K562 (cell line): Measurements from ENCODE around the gene CPTP. TPM values are rescaled to one million over a fixed set of nuclear protein-coding genes. Genes with fewer than 3 reads are reported as not detected.
A peak's percentile ranks its signal among the peaks of the same experiment; 100 is the strongest.

Experiments used
- ATAC-seq: fragments of 200-7000 bp; cut with Tn5 transposase; 3 replicates; pipeline ENCODE4 v1.9.1; 2020; ENCODE audit warnings: moderate library complexity
- BruUV-seq: library from RNA; stranded (reverse); fragments of 400-500 nt; replicated peaks from 2 replicates; lab custom pipeline; 2021; lab: Mats Ljungman, UMichigan
- CTCF ChIA-PET: fragments of 300-600 bp; formaldehyde crosslinking; extraction: SDS; loops from one replicate; lab custom pipeline; 2021; ENCODE audit warnings: low intra/inter-chr PET ratio; lab: Yijun Ruan, JAX
- POLR2A ChIA-PET: fragments of 300-600, 350-650 bp; sonication (Branson Sonifier 250); formaldehyde crosslinking; extraction: SDS; loops from one replicate; lab custom pipeline; 2021; ENCODE audit warnings: antibody characterized with exemption, inconsistent platforms; lab: Yijun Ruan, JAX
- DNase-seq, 4 experiments: peaks; one replicate each; pipeline versions ENCODE4 v3.0.0 to v3.0.0-alpha.2; 2011 to 2018; ENCODE audit warnings: low spot score in 3 of 4, mixed read lengths in 3 of 4; ENCODE audit errors: extremely low read depth in 1 of 4
- FAIRE-seq: peaks from 2 replicates; lab custom pipeline; 2011; peaks lifted over from hg19 to GRCh38; lab: Jason Lieb, UNC
- H2AFZ ChIP-seq: 2 replicates; pipeline ENCODE4 v1.6.0; 2011; ENCODE audit warnings: low read depth, low read length, control low read depth, inconsistent platforms
- H3K27ac ChIP-seq: fragments of 200-600 bp; 3 replicates; pipeline ENCODE4 v1.8.0; 2011; ENCODE audit warnings: low read depth, mild to moderate bottlenecking, control low read depth, inconsistent platforms, low read length, moderate library complexity, mixed read lengths; ENCODE audit errors: extremely low read depth
- H3K27me3 ChIP-seq, 2 experiments: fragments of 300-600 bp in 1 of 2; 2 replicates in 1 of 2; 3 replicates in 1 of 2; pipeline versions ENCODE4 v1.6.0 to v1.8.0; 2011; ENCODE audit warnings: inconsistent platforms in 2 of 2, low read length in 2 of 2, mild to moderate bottlenecking in 1 of 2, mixed read lengths in 1 of 2, moderate library complexity in 1 of 2; ENCODE audit not compliant: control insufficient read depth in 2 of 2, insufficient read depth in 2 of 2
- H3K36me3 ChIP-seq: fragments of 300-600 bp; 3 replicates; pipeline ENCODE4 v1.8.0; 2011; ENCODE audit warnings: mild to moderate bottlenecking, low read length, inconsistent platforms; ENCODE audit not compliant: control insufficient read depth, insufficient read depth
- H3K4me1 ChIP-seq, 2 experiments: fragments of 200-600 bp in 1 of 2; replicated peaks in 1 of 2; 2 replicates in 1 of 2; 3 replicates in 1 of 2; pipeline versions ENCODE4 v1.5.1 to v1.8.0; 2011; ENCODE audit warnings: inconsistent platforms in 2 of 2, low read length in 2 of 2, mild to moderate bottlenecking in 1 of 2, mixed read lengths in 1 of 2, moderate library complexity in 1 of 2; ENCODE audit not compliant: control insufficient read depth in 2 of 2, insufficient read depth in 2 of 2
- H3K4me2 ChIP-seq: 2 replicates; pipeline ENCODE4 v1.6.1; 2011; ENCODE audit warnings: low read length, control low read depth, inconsistent platforms, mixed read lengths; ENCODE audit not compliant: insufficient read depth
- H3K4me3 ChIP-seq: fragments of 200-600 bp; sonication (generic), shearing (Covaris generic); 2 replicates; pipeline ENCODE4 v1.5.1; 2016; ENCODE audit warnings: control low read depth, inconsistent platforms
- H3K79me2 ChIP-seq: fragments of 200-600 bp; 3 replicates; pipeline ENCODE4 v1.8.0; 2011; ENCODE audit warnings: low read length, inconsistent platforms; ENCODE audit not compliant: control insufficient read depth, insufficient read depth
- H3K9ac ChIP-seq, 2 experiments: 2 replicates each; pipeline versions ENCODE4 v1.6.0 to v1.6.1; 2011; ENCODE audit warnings: low read depth in 2 of 2, low read length in 2 of 2, control low read depth in 1 of 2, inconsistent platforms in 1 of 2, mild to moderate bottlenecking in 1 of 2, mixed read lengths in 1 of 2; ENCODE audit not compliant: insufficient read depth in 1 of 2
- H3K9me1 ChIP-seq: one replicate; pipeline ENCODE4 v1.6.0; 2011; ENCODE audit warnings: inconsistent platforms, mild to moderate bottlenecking, low read length, moderate library complexity; ENCODE audit not compliant: control insufficient read depth, insufficient read depth
- H3K9me3 ChIP-seq: replicated peaks from 2 replicates; pipeline ENCODE4 v1.5.1; 2011; ENCODE audit warnings: low read depth, low read length, inconsistent platforms; ENCODE audit not compliant: control insufficient read depth, insufficient read depth
- H4K20me1 ChIP-seq: replicated peaks from 2 replicates; pipeline ENCODE4 v1.6.1; 2011; ENCODE audit warnings: low read length, inconsistent platforms, mixed read lengths; ENCODE audit not compliant: control insufficient read depth, insufficient read depth
- ARNT ChIP-seq, 2 experiments: fragments of 450-650 bp; IDR thresholded peaks; 2 replicates each; pipeline ENCODE4 v1.6.1; 2016; ENCODE audit warnings: mild to moderate bottlenecking in 1 of 2
- CAMTA2 ChIP-seq: fragments of 250-450 bp; sonication (Bioruptor Pico); conservative IDR thresholded peaks from 2 replicates; pipeline ENCODE4 v1.5.1; 2022
- DNMT1 ChIP-seq: fragments of 450-650 bp; IDR thresholded peaks from 2 replicates; pipeline ENCODE4 v1.6.1; 2016; ENCODE audit warnings: antibody characterized with exemption, mild to moderate bottlenecking
- FOXA3 ChIP-seq, 2 experiments: fragments of 450-650 bp in 1 of 2; sonication (generic) in 1 of 2; formaldehyde crosslinking; IDR thresholded peaks in 1 of 2; conservative IDR thresholded peaks in 1 of 2; 2 replicates each; pipeline versions ENCODE4 v1.4.0 to v1.8.0; 2020 to 2022; ENCODE audit warnings: mild to moderate bottlenecking in 2 of 2, missing genetic modification reagents in 1 of 2
- GABPB1 ChIP-seq: sonication (generic); formaldehyde crosslinking; IDR thresholded peaks from 2 replicates; pipeline ENCODE4 v1.8.0; 2022; ENCODE audit warnings: mild to moderate bottlenecking, missing genetic modification reagents
- GTF2E2 ChIP-seq: fragments of 200-800 bp; sonication (Bioruptor generic); IDR thresholded peaks from 2 replicates; pipeline ENCODE4 v1.6.1; 2016; ENCODE audit warnings: missing genetic modification characterization, missing compliant biosample characterization
- KLF6 ChIP-seq: fragments of 250-450 bp; sonication (Bioruptor Pico); IDR thresholded peaks from 2 replicates; pipeline ENCODE4 v1.4.0; 2020; ENCODE audit warnings: mild to moderate bottlenecking, moderate library complexity, borderline replicate concordance
- MTA3 ChIP-seq: fragments of 450-650 bp; formaldehyde crosslinking; IDR thresholded peaks from 2 replicates; pipeline ENCODE4 v1.6.1; 2017; ENCODE audit warnings: mild to moderate bottlenecking, borderline replicate concordance
- NONO ChIP-seq, 2 experiments: fragments of 200-400 bp in 1 of 2; fragments of 450-650 bp in 1 of 2; formaldehyde crosslinking in 1 of 2; IDR thresholded peaks; 2 replicates each; pipeline ENCODE4 v1.6.1; 2017; ENCODE audit warnings: low read depth in 2 of 2, mild to moderate bottlenecking in 2 of 2, moderate library complexity in 2 of 2, low read length in 1 of 2
- RBM39 ChIP-seq: fragments of 200-400 bp; formaldehyde crosslinking; optimal IDR thresholded peaks from 2 replicates; pipeline ENCODE3; 2018; ENCODE audit warnings: low read depth, low read length
- ZBTB49 ChIP-seq: sonication (generic); formaldehyde crosslinking; IDR thresholded peaks from 2 replicates; pipeline ENCODE4 v1.8.0; 2022; ENCODE audit warnings: missing genetic modification reagents, mild to moderate bottlenecking, borderline replicate concordance
- ZBTB5 ChIP-seq: fragments of 450-650 bp; IDR thresholded peaks from 2 replicates; pipeline ENCODE4 v1.6.1; 2017; ENCODE audit warnings: antibody characterized with exemption
- ZNF274 ChIP-seq: IDR thresholded peaks from 2 replicates; pipeline ENCODE4 v1.6.1; 2011; ENCODE audit warnings: low read depth, mild to moderate bottlenecking, low read length, moderate library complexity, borderline replicate concordance
- ZNF583 ChIP-seq: fragments of 250-450 bp; sonication (Bioruptor Pico); IDR thresholded peaks from 2 replicates; pipeline ENCODE4 v1.4.0; 2020
- ZNF584 ChIP-seq: fragments of 200-800 bp; sonication (Bioruptor generic); IDR thresholded peaks from 2 replicates; pipeline ENCODE4 v1.6.1; 2016; ENCODE audit warnings: low read depth, mild to moderate bottlenecking, missing genetic modification characterization, missing compliant biosample characterization
- ZSCAN32 ChIP-seq: fragments of 450-650 bp; formaldehyde crosslinking; IDR thresholded peaks from 2 replicates; pipeline ENCODE4 v1.4.0; 2020; ENCODE audit warnings: mild to moderate bottlenecking, moderate library complexity
- WGBS: fragments of 100-300 bp; shearing (Covaris generic); methylation state at CpG from one replicate; pipeline ENCODE4 v1.1.6; 2016; ENCODE audit warnings: low coverage, mixed read lengths; ENCODE audit not compliant: insufficient coverage; ENCODE audit errors: missing lambda C conversion rate; 5-methylcytosine and 5-hydroxymethylcytosine counted together
- in situ Hi-C: fragments of 300-500 bp; cut with MboI; formaldehyde crosslinking; loops from 4 replicates; pipeline ENCODE4 v1.15.0; 2018; ENCODE audit warnings: inconsistent platforms, mixed read lengths
- intact Hi-C: fragments of 100-400 bp; cut with micrococcal nuclease; formaldehyde crosslinking; loops from 2 replicates; pipeline ENCODE4 v1.14.2; 2022
- polyA plus RNA-seq, 8 experiments: library from polyadenylated mRNA; depleted of rRNA in 4 of 8; stranded (reverse) in 5 of 8; unstranded in 3 of 8; fragments of >200 nt; fragmentation: Nextera tagmentation in 2 of 8; fragmentation: Illumina TruSeq in 1 of 8; extraction: Ambion mirVana in 2 of 8; extraction: Trizol in 1 of 8; gene quantifications; 2 replicates each; pipeline versions ENCODE4 v1.2.1 to v1.2.3, GENCODE V29; 2011 to 2014; ENCODE audit warnings: inconsistent platforms in 1 of 8, missing spikeins in 1 of 8
- total RNA-seq, 7 experiments: library from RNA; depleted of rRNA in 6 of 7; stranded (reverse); fragments of >200 nt in 6 of 7; fragmentation: Illumina TruSeq in 2 of 7; extraction: Trizol in 2 of 7; gene quantifications; 2 replicates each; pipeline versions ENCODE4 v1.2.1 to v1.2.3, GENCODE V29; 2011 to 2021; ENCODE audit warnings: low replicate concordance in 1 of 7

The CPTP gene
- total and polyA plus RNA-seq, 9 of the 15 experiments (the other 6 are each of a cell fraction or from before 2014, with no cell fraction given), result 0.11 to 25.8 (median 3.5) TPM

DNA sequence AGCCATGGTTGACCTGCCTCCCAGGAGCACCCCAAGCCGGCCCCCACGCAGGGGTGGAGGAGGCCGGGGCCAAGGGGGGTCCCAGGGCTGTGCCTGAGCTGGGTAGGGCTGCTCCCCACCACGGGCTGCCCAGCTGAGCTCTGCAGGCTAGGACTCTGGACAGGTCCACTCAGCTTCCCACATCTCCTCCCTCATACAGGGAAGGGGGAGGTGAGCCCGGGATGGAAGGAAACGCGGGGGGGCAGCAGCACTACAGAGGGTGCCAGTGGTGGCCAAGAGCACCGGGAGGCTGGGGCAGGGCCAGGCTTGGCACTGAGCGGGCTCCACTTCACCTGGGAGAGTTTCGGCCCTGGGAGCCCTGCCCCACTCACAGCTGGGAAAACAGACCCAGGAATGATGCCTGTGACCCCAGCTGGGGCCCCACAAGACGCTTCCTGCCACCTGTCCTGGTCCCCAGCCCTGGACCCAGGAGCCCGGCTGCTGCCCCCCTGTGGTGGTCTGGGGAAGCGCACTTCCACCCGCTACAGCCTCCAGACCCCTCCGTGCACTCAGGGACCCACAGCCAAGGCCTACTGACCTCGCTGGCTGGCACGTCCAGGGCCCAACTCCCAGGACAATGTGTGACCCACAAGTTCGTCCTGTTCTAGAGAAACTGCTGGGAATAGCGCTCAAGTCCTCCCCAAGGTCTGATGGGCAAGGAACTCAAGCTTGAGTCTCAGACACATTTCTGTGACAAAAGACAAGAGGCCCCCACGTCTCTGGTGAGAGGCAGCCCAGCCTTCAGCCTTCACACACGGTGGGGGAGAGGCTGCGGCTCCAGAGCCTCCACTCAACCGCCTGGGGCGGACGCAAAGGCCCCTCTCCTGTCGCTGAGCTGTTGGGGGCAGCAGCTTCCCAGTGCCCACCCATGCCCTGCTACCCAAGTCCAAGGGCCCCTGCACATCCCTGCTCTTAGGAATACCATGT is 47.4 kb downstream of the CPTP start:
- H3K27ac ChIP-seq, result 0 out of 3 replicates have a peak overlapping the region, but pooled peaks have one; percentile 11
- TF ChIP-seq CAMTA2 (CRISPR knock-in tag) (0 out of 2 replicates have a peak, but pooled peaks have one; percentile 77), KLF6 (CRISPR knock-in tag) (no peak), ZBTB5 (no peak), FOXA3 (CRISPR knock-in tag; conservative IDR thresholded peaks at IDR 0.05 in 1 of 2, IDR thresholded peaks at IDR 0.05 in 1 of 2) (0 out of 4 replicates have a peak, but pooled peaks of 1 of the 2 experiments have one; percentile 9), MTA3 (peak; percentile 36; the same call in 1 of the 2 replicates), ZSCAN32 (CRISPR knock-in tag) (no peak), RBM39 (no peak), GTF2E2 (tag) (no peak), ZNF274 (no peak), ZBTB49 (CRISPR knock-in tag) (no peak), ZNF583 (CRISPR knock-in tag) (no peak), ZNF584 (CRISPR knock-in tag) (no peak), DNMT1 (no peak), NONO (IDR thresholded peaks at IDR 0.05; ENCODE audit: low read depth in 2 of 2, low read length in 1 of 2) (no peak), GABPB1 (CRISPR knock-in tag) (peak; percentile 15; the same call in 1 of the 2 replicates), ARNT (IDR thresholded peaks at IDR 0.05) (no peak)

More for the DNA sequence above, 47.4 kb downstream of the CPTP start:
- Histone ChIP-seq H3K9ac (peak overlapping the region; percentile 15 to 47; a peak in 2 of 4 replicates), H4K20me1 (peaks cover 7% of the 10 kb centered on the region; the same call in 1 of the 2 replicates), H3K36me3 (peaks cover 26% of the 10 kb centered on the region), H2AFZ (no peak overlapping the region), H3K4me1 (peaks cover 16 to 56% of the 10 kb centered on the region in 2 experiments), H3K27me3 (no peaks in the 10 kb centered on the region), H3K9me1 (peaks cover 6% of the 10 kb centered on the region), H3K79me2 (peaks cover 31% of the 10 kb centered on the region), H3K4me3 (no peak overlapping the region), H3K9me3 (no peaks in the 10 kb centered on the region; the same call in 1 of the 2 replicates), H3K4me2 (no peak overlapping the region; the same call in 1 of the 2 replicates)
- intact Hi-C loops (loop anchor here (2.0 to 10.0 kb wide), 2 partner anchors 21 to 133 kb away; no protein-coding TSS in a partner anchor), in situ Hi-C loops (no loop called here)
- ATAC-seq (peak; percentile 69), DNase-seq (peak; percentile 80 to 87 (median 82)), FAIRE-seq (peak; percentile 71)
- WGBS, result 37% methylated on average over 24 of the region's 26 CpGs
- no TSS peak for BruUV-seq
- ChIA-PET POLR2A (interaction anchor here (0.7 to 1.8 kb wide), 9 partner anchors 15 to 76 kb away, joined by 3 to 6 read pairs (median 3); partner anchors contain the start of genes CCNL2 and MRPL20), CTCF (no interaction called here)
